GM19351 (cell line): ENCODE measurements around the gene FAIM2.

Source experiments
- ATAC-seq: cut with Tn5 transposase; IDR thresholded peaks from one replicate; pipeline ENCODE4 v1.9.1; 2021; ENCODE audit warnings: mild to moderate bottlenecking, moderate library complexity; ENCODE audit not compliant: unreplicated experiment

FAIM2 gene

DNA sequence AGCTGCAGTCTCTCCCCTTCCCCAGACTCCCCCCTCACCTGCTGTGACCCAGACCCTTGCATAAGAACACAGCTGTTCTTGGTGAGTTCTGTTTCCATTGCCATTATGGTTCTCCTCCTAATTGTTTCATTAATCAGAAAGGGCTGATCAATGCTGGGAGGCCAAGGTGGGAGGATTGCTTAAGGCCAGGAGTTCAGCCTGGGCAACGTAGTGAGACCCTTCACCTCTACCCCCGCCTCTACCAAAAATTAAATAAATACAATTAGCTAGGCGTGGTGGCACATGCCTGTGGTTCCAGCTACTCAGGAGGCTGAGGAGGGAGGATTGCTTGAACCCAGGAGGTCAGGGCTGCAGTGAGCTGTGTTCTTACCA lies 17.2 kb upstream of the FAIM2 start:
- ATAC-seq, result no peak

DNA sequence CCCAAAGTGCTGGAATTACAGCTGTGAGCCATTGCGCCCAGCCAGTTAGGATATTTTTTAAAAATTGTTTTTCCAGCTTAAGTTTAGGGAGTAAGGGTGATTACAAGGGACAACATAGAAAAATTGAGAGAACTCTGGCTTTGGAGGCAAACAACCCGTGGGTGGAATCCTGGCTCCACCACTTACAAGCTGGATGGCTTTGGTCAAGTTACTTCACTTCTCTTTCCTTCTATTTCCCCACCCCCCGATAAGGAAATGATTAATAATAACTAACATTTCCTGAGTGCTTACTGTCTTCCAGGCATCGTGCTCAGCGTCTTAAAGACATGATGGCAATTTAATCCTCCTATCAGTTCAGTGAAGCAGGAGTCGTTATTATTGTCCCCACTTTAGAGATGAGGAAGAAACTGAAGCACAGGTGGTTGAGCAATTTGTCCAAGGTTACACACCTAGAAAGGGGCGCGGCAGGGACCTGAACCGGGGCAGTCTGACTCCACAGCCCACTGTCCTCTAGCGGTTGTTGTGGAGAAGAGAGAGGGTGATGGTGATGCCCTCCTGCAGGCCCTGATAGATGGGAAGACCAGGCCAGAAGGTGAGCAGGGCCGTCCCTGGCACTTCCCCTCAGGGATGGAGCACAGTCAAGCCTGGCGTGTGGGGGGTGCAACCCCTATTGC lies 16.7 kb upstream of the FAIM2 start:
- ATAC-seq, result no peak

GRCh38 chr12:49917788-49918173 lies 14.1 kb upstream of the FAIM2 start:
- ATAC-seq, result no peak

DNA sequence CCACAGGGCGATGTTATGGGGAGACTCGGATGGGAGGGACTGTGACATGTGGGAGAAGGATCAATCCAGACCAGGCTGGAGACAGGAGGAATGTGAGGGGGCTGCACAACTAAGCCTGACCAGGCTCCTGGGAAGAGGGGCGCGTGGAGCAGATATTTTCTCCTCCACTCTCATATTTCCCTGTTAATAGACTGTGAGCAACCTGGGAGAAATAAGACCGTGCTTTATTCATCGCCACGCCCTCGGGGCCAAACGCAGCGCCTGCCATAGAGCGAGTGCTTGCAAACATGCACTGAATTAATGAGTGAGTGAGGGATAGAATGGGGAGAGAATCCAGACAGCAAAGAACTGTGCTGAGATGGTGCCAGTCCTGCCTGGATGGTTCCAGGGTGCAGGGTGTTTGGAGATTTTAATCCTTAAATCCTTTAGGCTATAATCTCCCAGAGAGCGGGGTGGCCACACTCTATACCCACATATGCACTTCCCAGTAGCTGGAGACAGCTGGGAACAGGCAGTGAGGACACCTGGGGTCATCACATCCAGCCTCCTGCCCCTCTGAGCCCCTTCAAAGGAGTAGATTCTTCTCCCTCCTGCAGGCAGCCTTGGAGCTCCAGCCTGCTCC lies 13.6 kb upstream of the FAIM2 start:
- no peak for ATAC-seq

- no peak for ATAC-seq
Measured at GRCh38 chr12:49916129-49916919, 12.6 kb upstream of the FAIM2 start.

DNA sequence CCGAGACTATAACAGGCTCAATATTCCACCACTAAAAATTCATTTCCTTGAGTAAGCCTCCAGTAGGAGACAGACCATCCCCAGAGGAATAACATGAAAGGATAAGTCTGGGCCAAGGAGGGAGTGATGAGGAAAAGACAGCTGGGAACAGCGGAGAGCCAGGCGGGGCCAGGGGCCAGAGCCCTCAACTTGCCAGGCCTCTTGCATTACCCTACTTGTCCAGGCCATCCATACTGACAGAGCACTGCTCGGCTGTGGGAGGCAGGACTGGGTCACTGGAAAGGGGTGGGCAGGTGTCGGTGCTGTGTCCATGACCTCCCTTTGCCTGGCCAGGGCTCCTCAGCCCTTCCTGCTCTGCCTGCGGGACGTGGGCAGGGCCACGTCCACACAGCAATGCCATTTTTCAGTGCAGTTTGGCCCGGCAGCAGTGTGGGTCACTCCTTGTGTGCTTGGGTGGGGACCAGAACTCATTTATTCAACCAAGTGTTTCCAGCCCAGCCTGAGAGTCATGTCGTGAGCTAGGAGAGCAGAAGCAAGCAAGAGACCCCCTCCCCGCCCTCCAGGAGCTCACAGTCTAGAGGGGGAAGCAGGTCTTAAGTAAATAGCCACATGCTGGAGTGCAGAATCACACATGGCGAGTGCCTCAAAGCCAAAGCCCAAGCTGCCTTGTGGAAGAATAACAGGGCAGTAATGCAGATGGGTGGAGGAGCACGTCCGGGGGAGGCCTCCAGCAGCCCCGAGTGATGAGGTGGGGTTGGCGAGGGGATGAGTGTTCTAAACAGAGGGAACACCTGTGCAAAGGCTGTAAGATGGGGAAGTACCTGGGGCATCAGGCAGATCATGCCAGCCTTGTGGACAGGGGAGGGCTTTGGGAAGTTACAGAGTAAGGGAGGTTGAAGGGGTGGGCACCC lies 8.9 kb upstream of the FAIM2 start:
- no peak for ATAC-seq

DNA sequence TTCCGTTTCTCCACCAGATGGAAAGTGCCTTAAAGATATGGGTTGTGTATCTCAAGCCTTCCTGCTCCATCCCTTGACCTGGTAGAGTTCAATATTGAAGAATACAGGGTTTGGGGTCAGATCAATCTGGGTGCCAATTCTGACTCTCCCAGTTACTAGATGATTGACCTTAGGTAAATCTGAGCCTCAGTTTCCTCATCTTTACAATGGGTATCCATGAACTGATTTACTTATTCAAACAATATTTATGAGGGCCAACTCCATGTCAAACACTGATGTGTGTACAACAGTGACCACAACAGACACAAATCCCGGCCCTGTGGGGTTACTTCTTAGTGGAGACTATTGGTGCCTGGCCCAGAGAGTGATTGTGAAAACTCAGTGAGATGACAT lies 7.5 kb upstream of the FAIM2 start:
- ATAC-seq, result no peak

DNA sequence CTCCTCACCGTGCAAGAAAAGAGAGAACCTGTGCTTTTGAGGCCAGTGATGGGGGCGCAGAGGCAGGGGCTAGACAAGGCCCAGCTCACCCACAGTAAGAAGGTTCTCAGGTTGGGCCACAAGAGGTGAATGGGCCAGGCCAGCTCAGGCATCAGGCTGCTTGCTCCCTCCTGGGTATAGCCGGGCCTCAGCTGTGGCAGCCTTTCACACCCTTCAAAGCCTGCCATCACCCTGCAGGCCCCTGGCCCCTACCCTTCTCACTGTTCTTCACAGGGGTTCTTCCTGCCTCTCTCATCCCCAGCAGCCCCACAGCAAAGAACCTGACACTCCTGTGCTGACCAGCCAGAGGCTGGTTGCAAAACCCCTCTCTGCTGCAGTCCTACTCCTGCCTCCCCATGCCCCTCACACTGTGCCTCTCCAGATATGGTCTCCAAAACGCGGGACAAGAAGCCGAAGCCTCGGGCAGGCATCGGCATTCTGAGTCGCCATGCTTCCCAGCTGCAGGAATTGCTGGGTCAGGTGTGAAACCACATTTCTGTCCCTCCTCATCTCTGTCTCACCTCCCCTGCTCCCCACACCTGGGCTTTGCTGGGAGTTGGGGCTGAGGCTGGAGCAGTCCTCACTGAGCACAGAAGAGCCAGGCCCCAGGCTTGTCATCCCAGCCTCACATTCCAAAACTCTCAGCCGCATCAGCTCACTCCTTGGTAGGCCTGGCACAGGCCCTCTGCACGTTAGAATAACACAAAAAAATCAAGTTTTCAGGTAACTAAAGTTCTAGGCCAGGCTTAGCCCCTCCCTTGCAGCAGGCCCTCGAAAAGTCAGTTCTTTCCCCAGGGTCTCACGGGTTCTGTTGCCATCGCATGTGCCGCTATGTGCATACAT lies 6.9 kb upstream of the FAIM2 start:
- ATAC-seq, result no peak

DNA sequence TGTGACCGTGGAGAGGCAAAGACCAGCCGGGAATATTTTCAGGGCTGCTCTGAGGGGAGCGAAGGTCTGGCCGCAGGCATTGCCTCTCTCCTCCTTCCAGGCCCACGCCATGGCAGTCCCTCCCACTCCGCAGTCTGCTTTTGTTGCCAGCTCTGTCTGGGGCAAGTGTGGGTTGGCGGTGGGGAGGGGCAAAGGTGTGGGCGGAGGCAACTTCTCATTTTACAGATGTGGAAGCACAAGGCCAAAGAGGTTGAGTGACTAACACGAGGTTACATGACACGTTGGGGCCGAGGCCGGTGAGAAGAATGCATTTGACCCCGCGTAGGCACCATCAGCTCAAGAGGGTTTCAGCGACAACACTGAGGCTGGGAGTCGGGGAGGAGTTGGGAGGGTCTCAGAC lies 6.1 kb upstream of the FAIM2 start:
- no peak for ATAC-seq

DNA sequence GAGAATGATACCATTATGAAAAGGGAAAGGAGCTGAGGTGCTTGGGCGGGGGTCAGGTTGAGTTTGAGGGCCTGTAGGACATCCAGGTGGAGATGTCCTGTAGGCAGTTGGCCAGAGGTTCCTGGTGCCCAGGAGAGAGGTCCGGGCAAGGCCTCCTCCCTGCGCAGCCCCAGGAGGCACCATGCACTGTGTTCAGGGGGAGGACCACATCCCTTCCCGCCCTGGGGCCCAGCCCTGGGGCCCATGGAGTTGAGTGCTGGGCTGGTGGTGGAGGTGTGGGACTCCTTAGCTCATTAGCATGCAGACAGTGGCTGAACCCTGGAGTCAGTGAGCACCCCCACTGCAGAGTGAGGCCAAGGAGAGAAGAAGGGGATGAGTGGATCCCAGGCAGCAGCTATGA lies 5.7 kb upstream of the FAIM2 start:
- no peak for ATAC-seq

DNA sequence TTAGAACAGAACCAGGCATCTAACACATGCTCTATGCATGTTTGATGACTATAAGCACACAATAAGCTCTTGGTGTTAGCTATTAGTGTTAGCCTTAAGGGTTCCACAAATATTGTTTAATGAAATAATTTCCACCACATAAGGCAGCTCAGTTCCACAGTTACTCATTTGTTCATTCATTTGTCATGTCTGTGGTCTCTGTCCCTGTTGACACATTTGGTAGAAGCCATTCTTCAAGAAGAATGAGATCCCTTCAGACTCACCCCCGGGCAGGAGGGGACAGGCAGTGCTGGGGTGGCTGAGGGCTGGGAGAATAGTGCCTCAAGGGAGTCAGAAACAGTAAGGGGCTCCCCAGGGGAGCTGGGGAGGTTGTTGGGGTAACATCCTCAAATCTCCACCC lies 3.7 kb upstream of the FAIM2 start:
- no peak for ATAC-seq

- ATAC-seq, result no peak
Measured at GRCh38 chr12:49905718-49906314, 2.1 kb upstream of the FAIM2 start.

- no peak for ATAC-seq
Measured at GRCh38 chr12:49904601-49905000, 901 bp upstream of the FAIM2 start.

DNA sequence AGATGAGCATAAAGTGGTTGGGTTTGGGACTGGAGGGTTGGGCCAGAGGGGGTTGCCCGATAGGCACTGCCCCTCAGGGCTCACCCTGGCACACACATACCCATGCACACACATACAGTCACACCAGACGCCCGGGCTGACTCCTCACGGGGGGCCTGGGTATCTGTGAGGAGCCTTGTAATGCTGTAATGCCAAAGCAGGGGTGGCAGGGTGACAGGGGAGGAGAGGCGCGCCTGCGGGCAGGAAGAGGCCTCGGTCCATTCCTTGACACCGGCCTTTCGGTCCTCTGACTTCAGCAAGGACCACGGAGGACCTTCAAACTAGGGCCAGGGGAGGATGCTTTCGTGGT lies 375 bp downstream of the FAIM2 start:
- ATAC-seq, result no peak

- ATAC-seq, result no peak
Measured at GRCh38 chr12:49902399-49903350, 1.0 kb downstream of the FAIM2 start.

- ATAC-seq, result no peak
Measured at GRCh38 chr12:49901986-49902385, 1.7 kb downstream of the FAIM2 start.

DNA sequence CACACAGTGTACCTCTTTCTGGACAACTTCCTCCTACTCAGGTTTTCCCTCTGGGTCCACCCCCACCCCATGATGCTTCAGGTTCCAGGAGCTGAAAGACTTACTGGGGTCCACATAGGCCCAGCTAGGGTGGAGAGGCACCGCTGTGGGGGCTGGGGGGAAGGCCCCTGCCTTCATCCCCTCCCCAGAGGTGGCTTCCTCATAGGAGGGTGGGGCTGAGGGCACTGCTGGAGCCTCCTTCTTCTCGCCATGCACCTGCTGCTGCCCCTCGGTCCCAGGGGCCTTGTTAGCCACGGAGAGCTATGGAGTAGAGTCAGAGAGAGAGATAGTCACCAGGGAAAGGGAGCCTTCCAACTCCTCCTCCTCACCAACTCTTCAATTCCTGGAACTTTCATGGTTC lies 2.7 kb downstream of the FAIM2 start:
- no peak for ATAC-seq

DNA sequence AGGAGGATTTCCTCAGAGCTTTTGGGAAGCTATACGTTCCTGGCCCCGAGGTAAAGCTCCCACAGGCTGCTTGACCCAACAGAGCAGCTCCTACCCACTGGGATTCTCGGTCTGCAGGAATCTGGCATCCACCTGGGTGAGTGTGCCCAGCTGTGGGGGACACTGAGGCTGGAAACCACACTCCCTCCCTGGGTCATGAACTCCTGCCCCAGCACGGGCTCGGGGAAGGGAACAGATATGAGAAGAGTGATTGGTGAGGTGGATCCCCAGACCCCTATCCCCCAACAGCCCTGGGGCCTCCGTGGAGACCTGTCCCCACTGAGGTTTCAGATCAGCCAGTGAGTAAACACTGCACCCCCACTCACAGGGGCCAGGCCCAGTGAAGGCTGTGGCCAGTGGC lies 3.3 kb downstream of the FAIM2 start:
- ATAC-seq, result no peak

DNA sequence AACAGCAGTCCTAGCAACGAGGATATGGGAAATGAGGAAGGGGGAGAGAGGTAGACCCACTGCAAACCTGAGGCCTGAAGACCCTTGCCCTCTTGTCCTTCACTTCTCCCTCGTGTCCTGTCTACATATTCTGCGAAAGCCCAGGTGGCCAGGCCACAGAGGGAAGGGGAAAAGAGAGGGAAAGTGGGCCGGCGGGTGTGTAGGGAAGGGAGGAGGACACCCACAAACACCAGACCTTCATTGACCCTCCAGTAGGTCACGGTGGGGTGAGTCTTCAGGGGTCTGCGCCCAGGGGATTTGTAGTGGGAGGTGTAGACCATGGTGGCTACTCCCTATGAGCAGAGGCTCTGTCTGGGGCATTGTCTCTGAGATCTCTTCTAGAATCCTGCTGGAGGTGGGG lies 3.8 kb downstream of the FAIM2 start:
- no peak for ATAC-seq
